ENCODE results near the gene DOCK10.
A peak's percentile ranks its signal among the peaks of the same experiment; 100 is the strongest.

Gene DOCK10

GRCh38 chr2:224933431-224933830 is 108.8 kb downstream of the DOCK10 start:
- TF ChIP-seq MAX (IDR thresholded peaks at IDR 0.05), result no peak
- TF ChIP-seq FOXM1 (IDR thresholded peaks at IDR 0.05; ENCODE audit: borderline replicate concordance, low read depth), result no peak

GRCh38 chr2:224932522-224932921 is 109.7 kb downstream of the DOCK10 start:
- TF ChIP-seq FOXM1 (IDR thresholded peaks at IDR 0.05; ENCODE audit: borderline replicate concordance, low read depth) (no peak), USF1 (IDR thresholded peaks at IDR 0.05) (no peak), REST (IDR thresholded peaks at IDR 0.05; ENCODE audit: low read depth) (no peak), ZBTB7A (IDR thresholded peaks at IDR 0.05; ENCODE audit: low read depth) (no peak)

GRCh38 chr2:224931956-224932355 is 110.3 kb downstream of the DOCK10 start:
- TF ChIP-seq YY1 (IDR thresholded peaks at IDR 0.05; ENCODE audit: low read depth) (no peak), USF1 (IDR thresholded peaks at IDR 0.05) (no peak), CEBPB (IDR thresholded peaks at IDR 0.05) (no peak), REST (IDR thresholded peaks at IDR 0.05; ENCODE audit: low read depth) (no peak), TAF1 (IDR thresholded peaks at IDR 0.05; ENCODE audit: low read depth) (no peak), EP300 (IDR thresholded peaks at IDR 0.05; ENCODE audit: borderline replicate concordance) (no peak)

- no peak for TF ChIP-seq YY1 (IDR thresholded peaks at IDR 0.05; ENCODE audit: low read depth)
- TF ChIP-seq RAD21 (IDR thresholded peaks at IDR 0.05; ENCODE audit: low read depth), result peak; percentile 33; the same call in 1 of the 2 replicates
These were observed 111.3 kb downstream of the DOCK10 start for GRCh38 chr2:224930990-224931389.

- TF ChIP-seq CEBPB (IDR thresholded peaks at IDR 0.05), result no peak
These were observed 112.1 kb downstream of the DOCK10 start for GRCh38 chr2:224930124-224930523.

GRCh38 chr2:224929512-224929911 is 112.8 kb downstream of the DOCK10 start:
- TF ChIP-seq USF1 (IDR thresholded peaks at IDR 0.05) (no peak), ZBTB7A (IDR thresholded peaks at IDR 0.05; ENCODE audit: low read depth) (no peak), EGR1 (IDR thresholded peaks at IDR 0.05) (no peak), CREB1 (IDR thresholded peaks at IDR 0.05; ENCODE audit: low read depth) (no peak), CEBPB (IDR thresholded peaks at IDR 0.05) (no peak), NFIC (IDR thresholded peaks at IDR 0.05) (no peak), RAD21 (IDR thresholded peaks at IDR 0.05; ENCODE audit: low read depth) (no peak), MAX (IDR thresholded peaks at IDR 0.05) (no peak), TCF12 (IDR thresholded peaks at IDR 0.05; ENCODE audit: low read depth) (no peak), YY1 (IDR thresholded peaks at IDR 0.05; ENCODE audit: low read depth) (no peak), FOXM1 (IDR thresholded peaks at IDR 0.05; ENCODE audit: borderline replicate concordance, low read depth) (no peak)

- TF ChIP-seq MAX (IDR thresholded peaks at IDR 0.05), result no peak
- TF ChIP-seq EGR1 (IDR thresholded peaks at IDR 0.05), result no peak
- no peak for TF ChIP-seq ZBTB7A (IDR thresholded peaks at IDR 0.05; ENCODE audit: low read depth)
- no peak for TF ChIP-seq USF1 (IDR thresholded peaks at IDR 0.05)
These were observed 114.6 kb downstream of the DOCK10 start for GRCh38 chr2:224927646-224928173.

Measured in Ishikawa (cell line).